ENCODE data around the gene TUFT1. TPM values are rescaled to one million over a fixed set of nuclear protein-coding genes. Genes with fewer than 3 reads are reported as not detected.

TUFT1 gene
- total and polyA plus RNA-seq, 2 experiments from 2014 or later = 29.2 to 29.8 TPM

- no peak for DNase-seq (ENCODE audit: low spot score)
- Histone ChIP-seq H3K4me2 (no peak overlapping the region), H2AFZ (no peak overlapping the region), H3K9me3 (ENCODE audit: low read depth) (no peaks in the 10 kb centered on the region), H3K36me3 (replicated peaks; ENCODE audit: insufficient read depth, low read depth) (no peaks in the 10 kb centered on the region), H3K79me2 (peaks cover 24% of the 10 kb centered on the region), H3K4me3 (no peak overlapping the region), H3K9me2 (replicated peaks; ENCODE audit: insufficient read depth) (no peaks in the 10 kb centered on the region), H3K4me1 (ENCODE audit: insufficient read depth) (no peaks in the 10 kb centered on the region), H3K27me3 (no peaks in the 10 kb centered on the region), H3K27ac (no peak overlapping the region), H4K20me1 (ENCODE audit: insufficient read depth, poor library complexity, severe bottlenecking) (peaks cover 14% of the 10 kb centered on the region)
- TF ChIP-seq CTCF (IDR thresholded peaks at IDR 0.05; ENCODE audit: poor library complexity) (no peak), EZH2 (IDR thresholded peaks at IDR 0.05; ENCODE audit: borderline replicate concordance) (no peak), EZH2phosphoT487 (IDR thresholded peaks at IDR 0.05; ENCODE audit: low read depth, severe bottlenecking, unreplicated experiment) (no peak)
- WGBS (ENCODE audit: low lambda C conversion rate, missing lambda C conversion rate) = 86% methylated on average over 7 of the region's 7 CpGs
These were observed 15.4 kb upstream of the TUFT1 start for GRCh38 chr1:151524736-151525135.

GRCh38 chr1:151526735-151527525 is 13.2 kb upstream of the TUFT1 start:
- Histone ChIP-seq H2AFZ (no peak overlapping the region), H3K4me1 (ENCODE audit: insufficient read depth) (no peaks in the 10 kb centered on the region), H3K4me2 (no peak overlapping the region), H3K9me2 (replicated peaks; ENCODE audit: insufficient read depth) (no peaks in the 10 kb centered on the region), H4K20me1 (ENCODE audit: insufficient read depth, poor library complexity, severe bottlenecking) (no peaks in the 10 kb centered on the region), H3K27me3 (no peaks in the 10 kb centered on the region), H3K27ac (no peak overlapping the region), H3K4me3 (no peak overlapping the region), H3K36me3 (replicated peaks; ENCODE audit: insufficient read depth, low read depth) (no peaks in the 10 kb centered on the region), H3K79me2 (peaks cover 7% of the 10 kb centered on the region), H3K9me3 (ENCODE audit: low read depth) (no peaks in the 10 kb centered on the region)
- WGBS (ENCODE audit: low lambda C conversion rate, missing lambda C conversion rate) = 93% methylated on average over 7 of the region's 7 CpGs
- no peak for TF ChIP-seq EZH2phosphoT487 (IDR thresholded peaks at IDR 0.05; ENCODE audit: low read depth, severe bottlenecking, unreplicated experiment)
- no peak for TF ChIP-seq CTCF (IDR thresholded peaks at IDR 0.05; ENCODE audit: poor library complexity)
- DNase-seq (ENCODE audit: low spot score) = no peak

- no peaks in the 10 kb centered on the region for H3K4me1 ChIP-seq (ENCODE audit: insufficient read depth)
- H3K4me3 ChIP-seq = no peak overlapping the region
- WGBS (ENCODE audit: low lambda C conversion rate, missing lambda C conversion rate) = 93% methylated on average over 11 of the region's 11 CpGs
- no peak overlapping the region for H3K27ac ChIP-seq
- no peaks in the 10 kb centered on the region for H3K27me3 ChIP-seq
- no peaks in the 10 kb centered on the region for H4K20me1 ChIP-seq (ENCODE audit: insufficient read depth, poor library complexity, severe bottlenecking)
- DNase-seq (ENCODE audit: low spot score) = no peak
- no peaks in the 10 kb centered on the region for H3K79me2 ChIP-seq
- no peak overlapping the region for H3K4me2 ChIP-seq
- no peaks in the 10 kb centered on the region for H3K36me3 ChIP-seq (replicated peaks; ENCODE audit: insufficient read depth, low read depth)
- no peaks in the 10 kb centered on the region for H3K9me2 ChIP-seq (replicated peaks; ENCODE audit: insufficient read depth)
- TF ChIP-seq CTCF (IDR thresholded peaks at IDR 0.05; ENCODE audit: poor library complexity) (no peak), EZH2 (IDR thresholded peaks at IDR 0.05; ENCODE audit: borderline replicate concordance) (no peak), EZH2phosphoT487 (IDR thresholded peaks at IDR 0.05; ENCODE audit: low read depth, severe bottlenecking, unreplicated experiment) (no peak)
- H2AFZ ChIP-seq = no peak overlapping the region
- no peaks in the 10 kb centered on the region for H3K9me3 ChIP-seq (ENCODE audit: low read depth)
These were observed 10.9 kb upstream of the TUFT1 start for GRCh38 chr1:151529211-151529702.
